ENCODE measurements around the gene HOTAIR.

HOTAIR gene

DNA sequence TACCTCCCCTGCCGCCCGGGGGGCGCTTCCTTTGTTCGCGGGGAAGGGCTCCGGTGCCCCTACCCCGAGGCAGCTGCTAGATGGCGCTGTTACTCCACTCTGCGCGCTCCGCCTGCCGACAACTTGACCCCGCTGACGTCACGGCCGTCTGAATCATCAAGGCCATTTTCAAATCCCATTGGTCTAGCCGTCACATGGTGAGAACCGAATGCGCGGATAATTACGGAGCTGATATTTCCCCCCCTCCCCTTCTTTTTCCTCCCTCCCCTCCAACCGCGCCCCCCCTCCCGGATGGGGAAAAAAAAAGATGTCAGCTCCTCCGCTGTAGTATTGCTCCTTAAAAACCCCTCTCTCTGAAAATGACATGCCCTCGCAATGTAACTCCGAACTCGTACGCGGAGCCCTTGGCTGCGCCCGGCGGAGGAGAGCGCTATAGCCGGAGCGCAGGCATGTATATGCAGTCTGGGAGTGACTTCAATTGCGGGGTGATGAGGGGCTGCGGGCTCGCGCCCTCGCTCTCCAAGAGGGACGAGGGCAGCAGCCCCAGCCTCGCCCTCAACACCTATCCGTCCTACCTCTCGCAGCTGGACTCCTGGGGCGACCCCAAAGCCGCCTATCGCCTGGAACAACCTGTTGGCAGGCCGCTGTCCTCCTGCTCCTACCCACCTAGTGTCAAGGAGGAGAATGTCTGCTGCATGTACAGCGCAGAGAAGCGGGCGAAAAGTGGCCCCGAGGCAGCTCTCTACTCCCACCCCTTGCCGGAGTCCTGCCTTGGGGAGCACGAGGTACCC, 10.3 kb upstream of the HOTAIR start, which contains the start of gene HOXC10:
HOXC10 (plus strand) TSS at position 246 of the 791 bp plus-strand sequence; CDS start at position 360, 114 bp downstream.
- peak; percentile 73 for DNase-seq

DNA sequence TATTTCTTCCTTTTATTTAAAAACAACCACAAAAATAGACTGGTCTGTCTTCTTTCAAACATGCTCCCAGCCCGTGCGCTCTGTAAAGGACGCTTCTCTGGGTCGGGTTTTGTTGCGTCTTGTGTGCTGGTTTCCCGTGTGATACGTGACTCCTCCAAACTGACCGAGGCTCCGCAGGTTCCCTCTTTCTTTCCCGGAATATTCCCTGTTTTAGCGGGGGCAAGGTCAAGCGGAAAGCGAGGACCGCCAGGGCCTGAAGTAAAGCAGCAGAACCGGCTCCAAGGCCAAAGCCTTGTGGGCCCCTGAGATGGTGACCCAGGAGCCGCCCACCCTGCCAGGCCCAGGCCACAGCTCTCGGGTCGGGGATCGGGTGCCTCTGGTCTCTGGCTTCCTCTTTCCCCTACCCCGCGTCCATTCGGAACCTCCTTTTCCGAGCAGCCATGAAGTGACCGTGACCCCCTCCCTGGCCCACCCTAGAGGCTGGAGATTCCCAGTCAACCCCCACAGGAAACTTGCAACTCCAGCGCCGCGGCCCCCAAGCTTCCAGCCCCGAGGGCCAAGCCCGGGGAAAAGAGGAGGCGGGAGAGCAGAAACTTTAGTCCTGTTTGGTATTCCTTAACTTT, 9.3 kb upstream of the HOTAIR start:
- no peak for DNase-seq

DNA sequence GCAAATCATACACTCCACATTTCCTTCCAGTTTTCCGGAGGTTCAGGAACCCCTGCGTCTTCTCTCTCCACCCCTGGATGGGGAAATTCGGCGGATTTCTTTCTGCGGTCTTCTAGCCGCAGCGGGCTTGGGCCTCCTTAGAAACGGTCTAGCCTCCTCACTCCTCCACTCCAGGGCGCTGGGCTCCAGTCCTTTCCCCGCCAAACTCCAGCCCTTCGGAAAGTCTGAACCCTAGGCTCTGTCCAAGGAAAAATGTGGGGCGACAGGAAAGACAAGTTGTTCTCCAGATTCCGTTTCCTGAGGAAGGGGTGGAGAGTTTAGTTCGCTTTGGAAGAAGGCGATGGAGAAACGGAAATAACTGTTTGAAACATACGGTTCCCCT, 8.8 kb upstream of the HOTAIR start:
- DNase-seq = no peak

DNA sequence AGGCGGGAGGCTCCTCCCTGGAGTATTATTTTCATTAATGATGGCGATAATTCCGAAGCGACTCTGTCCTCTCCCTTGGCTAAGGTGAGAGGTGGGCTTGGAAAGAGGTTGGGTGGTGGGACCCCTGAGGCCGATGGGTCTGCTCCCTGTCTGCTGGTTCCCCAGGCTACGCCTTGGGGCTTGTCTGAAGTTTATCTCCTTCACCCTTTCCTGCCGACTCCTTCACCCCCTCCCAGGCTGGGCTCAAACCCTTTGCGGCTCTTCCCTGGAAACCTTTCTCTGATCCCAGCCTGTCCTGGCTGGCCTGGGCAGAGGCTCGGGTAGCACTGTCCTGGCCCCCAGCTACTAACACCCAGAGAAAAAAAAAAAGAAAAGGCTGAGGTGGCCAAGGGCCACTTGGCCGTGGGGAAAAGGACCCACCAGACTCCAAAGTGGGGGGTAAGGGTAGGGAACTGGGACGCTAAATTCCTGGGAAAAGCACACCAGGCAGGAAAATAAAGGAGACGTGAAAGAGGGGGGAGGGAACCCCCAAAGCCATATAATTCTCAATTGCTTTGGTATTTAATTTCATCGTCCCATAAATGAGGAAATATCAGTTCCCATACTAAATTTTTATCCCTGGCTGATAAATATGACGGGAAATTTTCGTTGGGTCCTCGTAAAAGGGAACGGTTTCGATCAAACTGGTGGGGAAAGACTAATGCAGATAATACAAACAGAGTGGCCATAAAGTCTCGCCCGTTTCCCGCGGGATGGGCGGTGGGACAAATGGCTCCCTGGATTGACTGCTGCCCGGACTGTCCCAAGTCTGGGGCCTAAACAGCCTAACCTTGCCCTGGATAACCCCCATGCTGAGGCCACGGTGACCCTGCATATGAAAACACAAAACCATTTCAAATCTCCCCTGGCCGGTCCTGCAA, 8.2 kb upstream of the HOTAIR start:
- no peak for DNase-seq

DNA sequence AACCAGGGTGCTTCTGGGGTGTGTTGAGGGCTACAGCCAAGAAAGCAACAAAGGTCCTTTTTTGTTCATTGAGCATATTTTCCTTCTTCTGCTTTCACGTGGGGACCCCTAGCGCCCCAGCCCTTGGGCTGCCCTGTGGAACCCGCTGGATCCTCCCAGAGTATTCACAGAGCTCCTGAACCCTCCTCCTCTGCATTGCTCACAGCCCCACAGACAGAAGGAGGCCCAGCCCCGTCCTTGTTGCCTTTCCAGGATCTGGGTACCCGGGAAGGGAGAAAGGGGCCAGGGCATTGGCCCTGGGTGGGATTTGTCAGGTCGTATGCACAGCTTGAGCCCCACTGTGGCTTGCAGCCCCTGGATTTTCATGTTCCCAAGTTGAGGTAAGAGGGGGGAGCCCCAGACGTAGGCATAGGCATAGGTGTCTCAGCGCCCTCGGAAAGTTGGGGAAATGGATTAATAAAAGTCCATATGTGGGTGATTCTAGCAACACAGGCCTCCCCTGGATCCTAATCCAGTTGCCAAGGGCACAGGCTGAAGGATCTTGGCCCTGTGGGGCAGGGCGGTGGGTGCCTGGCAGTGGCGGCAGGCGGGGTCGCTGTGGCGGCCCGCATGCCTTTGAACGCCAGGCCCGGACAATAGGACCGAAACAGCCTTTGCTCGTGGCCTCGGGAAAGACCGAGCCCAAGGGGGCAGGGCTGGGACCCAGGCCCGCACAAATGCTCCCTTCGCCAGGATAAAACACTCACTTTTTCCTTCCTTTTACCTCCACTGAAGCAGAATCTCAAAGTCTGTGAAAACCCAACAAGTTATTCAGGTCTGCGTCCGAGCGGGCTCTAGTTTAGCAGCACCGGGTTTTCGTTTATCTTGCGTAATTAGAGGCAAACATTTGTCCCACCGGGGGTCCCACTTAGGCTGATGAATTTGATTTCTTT, 7.1 kb upstream of the HOTAIR start:
- no peak for DNase-seq

DNA sequence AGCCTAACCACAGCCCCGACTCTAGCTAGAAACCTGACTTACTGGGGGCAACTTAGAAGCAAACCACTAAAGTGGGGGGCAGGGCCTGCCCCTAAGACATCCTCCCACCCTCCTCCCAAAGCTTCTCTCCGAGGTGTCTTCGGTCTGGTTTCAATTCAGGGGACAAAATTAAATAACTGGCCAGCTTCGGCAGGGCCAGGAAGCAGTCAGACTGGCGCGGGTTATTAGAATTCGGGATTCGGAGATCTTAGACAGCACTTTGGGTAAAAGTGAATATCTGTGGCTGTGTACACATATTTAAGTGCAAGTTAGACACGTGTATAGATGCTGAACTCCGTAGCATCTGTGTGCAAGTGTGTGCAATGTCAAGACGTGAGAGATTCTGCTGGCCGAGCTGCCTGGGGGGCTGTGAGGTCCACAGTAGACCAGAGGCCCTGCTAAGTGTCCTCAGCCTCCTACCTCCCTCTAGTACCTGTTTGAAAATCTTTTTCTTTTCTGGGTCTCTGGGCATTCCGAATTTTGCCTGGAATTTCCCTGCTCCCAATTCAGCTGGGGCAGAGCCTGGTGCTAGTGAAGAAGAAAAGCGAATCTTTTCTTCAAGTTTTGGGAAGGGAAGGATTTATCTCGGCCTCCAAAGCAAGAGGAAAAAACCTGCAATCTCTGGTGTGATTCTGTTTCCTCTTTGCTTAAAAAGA, 6.2 kb upstream of the HOTAIR start:
- DNase-seq = no peak

DNA sequence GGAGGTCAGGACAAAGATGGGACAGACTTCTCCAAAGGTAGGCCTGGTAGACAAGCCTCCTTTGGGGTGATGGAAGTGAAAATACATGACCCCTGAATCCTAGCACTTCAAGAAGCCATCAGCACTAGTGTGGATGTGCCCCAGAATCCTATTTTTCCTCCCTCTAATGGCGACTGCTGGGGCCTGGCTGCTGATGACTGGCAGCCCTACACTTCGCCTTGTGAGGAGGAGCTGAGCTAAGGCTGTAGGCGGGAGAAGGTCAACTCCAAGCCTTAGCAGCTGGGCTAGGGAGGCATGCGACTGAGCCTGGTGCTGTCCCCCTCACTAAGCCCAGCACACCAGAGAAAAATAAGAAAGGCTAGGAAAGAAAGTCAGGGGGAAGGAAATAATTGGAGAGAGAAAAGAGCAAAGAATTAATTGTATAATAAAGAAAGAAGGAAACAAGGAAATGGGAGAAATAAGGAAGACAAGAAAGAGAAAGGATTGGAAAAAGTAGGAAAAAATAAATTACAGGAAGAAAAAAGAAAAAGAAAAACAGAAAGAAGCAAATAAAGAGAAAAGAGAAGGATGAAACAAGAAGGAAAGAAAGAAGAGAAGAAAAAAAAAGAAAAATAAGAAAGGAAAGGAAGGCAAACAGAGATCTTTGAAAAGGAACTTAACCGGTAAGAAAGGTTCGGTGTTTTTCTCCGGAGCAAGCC, 5.5 kb upstream of the HOTAIR start:
- no peak for DNase-seq

DNA sequence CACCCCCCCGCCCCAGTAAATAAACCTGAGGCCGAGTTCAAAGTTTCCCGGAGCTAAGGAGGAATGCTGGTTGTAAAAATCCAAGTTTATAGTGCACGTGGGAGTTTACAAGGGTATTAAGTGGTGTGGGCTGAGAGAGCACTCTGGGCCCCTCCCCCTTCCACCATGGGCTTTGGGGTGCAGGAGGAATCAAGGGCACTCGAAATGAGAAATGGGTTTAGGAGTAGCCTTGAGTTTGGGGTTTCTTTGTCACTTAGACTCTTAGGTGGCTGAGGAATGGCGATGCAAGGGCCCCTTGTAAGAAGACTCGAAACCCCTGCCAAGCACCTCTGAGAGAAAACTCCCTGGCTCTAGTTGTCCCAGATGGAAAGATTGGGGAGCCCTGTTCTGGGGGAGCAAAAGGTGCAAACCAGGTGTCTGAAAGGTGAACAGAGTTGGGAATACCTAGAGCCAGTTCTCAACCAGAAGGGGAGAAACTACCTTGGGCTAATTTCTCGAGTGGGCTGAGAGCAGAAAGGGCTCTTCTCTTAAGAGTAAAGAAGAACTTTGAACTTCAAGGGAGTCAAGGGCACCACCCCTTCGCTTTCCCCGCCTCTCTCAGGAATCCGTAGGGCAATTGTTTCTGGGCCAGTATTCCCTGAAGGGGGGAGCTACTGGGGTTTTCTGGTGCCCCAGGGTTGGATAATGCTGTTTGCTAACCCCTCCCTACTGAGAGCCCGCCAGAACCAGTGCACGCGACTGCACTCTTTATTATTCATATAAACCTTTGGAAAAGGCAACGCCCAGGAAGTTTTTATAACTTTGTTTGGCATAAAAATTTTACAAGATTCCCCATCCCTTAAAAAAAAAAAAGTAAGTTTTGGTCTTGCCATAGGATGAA, 4.0 kb upstream of the HOTAIR start:
- DNase-seq = no peak

DNA sequence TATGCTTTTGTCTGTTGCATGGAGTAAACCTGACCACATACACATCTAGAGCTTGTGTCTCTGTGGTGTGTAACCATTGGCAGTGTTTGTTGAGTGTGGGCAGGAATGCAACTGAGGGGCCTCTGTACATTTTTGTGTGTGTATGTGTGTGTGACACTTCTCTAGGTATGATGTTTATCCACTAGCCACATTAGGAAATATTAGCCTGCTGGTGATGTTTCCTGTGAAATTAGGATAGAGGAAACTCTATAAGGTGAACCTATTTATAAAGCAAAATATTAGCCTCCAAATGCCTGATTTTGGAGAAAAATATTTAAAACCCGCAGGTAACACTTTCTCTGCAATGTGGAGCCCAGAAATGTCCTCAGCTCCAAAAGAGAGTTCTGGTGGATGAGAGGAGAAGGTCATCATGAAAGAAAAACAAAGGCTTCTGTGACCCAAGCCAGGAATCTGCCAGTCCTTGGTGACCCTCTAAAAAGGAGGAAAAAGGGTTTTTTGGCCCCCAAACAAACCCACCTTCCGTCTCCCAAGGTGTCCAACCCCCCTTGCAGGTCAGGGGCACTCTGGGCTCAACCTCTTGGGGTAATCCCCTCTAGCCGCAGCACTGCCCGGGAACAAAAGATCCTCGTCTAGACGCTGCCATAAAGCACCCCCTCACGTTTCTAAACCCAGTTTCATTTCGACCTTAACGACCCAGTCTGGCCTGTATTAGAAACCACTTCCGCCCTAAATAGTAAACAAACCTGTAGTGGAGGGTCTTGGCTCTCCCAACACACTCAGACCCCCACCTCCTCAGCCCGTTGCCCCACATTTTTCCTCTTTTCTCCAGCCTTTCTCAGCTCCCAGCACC, 3.1 kb upstream of the HOTAIR start:
- no peak for DNase-seq

DNA sequence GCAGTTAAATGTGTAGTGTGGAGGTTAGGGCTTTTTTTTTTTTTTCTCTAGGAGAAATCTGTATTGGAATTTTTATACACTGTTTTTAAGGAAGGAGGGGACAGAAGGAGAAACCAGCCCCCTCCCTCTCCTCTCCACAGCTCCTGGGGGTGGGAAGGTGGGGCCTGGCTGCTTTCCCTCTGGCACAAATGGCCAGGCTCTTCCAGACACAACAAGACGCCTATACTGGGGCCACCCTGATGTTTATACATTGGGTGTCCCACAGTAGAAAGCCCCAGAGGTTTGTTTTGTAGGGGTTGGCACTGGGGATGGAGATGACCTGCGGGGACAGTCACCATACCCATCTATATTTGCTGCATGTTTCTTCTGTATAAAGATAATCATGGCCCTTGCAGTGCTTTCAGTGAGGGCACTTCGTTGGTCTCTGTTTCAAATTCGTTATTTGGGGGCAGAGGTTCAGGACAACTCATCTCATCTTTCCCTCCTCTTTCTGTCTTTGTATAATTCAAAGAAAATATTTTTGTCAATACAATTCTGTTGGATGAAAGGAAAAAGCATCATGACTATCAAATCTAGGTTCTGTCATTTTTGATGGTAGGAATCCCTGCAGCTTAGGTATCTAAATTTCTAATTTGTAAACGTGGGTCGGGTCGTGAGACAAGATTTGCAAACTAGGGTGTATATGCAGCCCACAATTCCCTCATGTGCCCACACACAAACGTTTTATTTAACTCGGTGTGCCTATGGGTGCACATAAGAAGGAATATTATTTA, 2.3 kb upstream of the HOTAIR start:
- no peak for DNase-seq

DNA sequence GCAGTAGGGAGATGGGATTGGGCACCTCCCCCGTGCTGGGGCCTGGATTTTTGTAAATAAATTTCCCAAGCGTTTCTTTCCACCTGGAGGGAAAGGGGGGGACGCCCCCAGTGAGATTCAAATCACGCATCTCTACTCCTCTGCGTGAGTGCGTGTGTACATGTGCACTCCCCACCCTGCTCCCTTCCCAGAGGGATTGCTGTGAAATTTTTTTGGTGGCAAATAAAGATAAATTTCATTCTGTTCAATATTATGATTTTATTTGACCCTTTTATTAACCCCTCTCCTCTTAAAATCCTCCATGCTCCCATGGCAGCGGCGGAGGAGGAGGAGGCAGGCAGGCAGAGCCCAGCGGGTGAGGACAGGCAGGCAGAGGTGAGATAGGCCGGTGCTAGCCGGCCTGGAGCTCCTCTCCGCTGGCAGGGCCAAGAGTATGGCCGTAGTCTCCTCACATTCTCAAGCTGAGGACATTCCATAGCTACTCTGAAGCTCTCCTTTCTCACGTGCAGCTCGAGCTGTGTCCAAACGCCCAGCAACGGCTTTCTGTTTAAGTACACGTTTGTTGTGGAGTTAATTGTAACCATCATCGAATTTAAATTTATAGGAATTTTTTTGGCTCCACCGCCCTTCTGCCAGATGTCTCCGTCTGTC, 1.5 kb upstream of the HOTAIR start:
- DNase-seq = no peak

DNA sequence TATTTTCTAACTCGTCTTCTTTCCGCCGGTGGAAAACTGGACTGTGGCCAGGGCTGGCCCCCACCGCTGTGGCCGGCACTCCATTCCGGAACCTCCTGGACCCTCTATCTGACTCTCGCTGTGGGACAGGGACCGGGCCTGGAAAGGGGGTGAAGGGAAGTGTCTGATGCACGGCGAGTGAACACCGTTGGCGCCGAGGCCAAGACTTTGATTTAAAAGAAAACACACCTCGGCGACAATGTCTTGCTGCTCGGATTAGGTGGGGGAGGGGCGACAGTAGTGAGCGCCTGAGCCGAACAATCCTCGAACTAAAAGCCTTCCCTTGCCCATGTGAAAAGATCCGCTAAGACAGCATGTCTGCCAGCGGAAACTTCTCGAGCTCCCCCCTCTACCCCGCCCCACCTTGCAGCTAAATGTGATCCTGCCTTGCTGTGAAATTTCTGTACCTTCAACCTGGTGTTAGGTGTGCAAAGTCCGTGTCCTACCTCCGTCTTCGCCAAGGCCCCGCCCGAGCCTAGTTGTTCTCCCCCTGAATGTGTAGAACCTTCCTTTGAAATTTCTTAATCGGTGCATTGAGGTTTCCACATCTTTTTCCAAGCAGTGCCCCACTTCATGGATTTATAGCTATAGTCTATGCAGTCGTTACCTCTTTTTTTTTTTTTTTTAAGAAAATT, 862 bp upstream of the HOTAIR start:
- no peak for DNase-seq

DNA sequence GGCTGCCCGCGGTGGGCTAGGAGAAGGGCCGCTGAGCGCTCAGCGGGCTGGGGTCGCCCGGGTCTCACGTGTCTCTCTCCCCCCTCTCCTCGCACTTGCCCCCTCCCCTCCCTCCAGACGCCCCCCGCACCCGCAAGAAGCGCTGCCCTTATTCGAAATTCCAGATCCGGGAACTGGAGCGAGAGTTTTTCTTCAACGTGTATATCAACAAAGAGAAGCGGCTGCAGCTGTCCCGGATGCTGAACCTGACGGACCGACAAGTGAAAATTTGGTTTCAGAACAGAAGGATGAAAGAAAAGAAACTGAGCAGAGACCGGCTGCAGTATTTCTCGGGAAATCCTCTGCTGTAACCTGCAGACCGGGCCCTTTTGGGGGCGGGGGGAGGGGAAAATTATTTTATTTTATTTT, 314 bp upstream of the HOTAIR start:
- DNase-seq = no peak

DNA sequence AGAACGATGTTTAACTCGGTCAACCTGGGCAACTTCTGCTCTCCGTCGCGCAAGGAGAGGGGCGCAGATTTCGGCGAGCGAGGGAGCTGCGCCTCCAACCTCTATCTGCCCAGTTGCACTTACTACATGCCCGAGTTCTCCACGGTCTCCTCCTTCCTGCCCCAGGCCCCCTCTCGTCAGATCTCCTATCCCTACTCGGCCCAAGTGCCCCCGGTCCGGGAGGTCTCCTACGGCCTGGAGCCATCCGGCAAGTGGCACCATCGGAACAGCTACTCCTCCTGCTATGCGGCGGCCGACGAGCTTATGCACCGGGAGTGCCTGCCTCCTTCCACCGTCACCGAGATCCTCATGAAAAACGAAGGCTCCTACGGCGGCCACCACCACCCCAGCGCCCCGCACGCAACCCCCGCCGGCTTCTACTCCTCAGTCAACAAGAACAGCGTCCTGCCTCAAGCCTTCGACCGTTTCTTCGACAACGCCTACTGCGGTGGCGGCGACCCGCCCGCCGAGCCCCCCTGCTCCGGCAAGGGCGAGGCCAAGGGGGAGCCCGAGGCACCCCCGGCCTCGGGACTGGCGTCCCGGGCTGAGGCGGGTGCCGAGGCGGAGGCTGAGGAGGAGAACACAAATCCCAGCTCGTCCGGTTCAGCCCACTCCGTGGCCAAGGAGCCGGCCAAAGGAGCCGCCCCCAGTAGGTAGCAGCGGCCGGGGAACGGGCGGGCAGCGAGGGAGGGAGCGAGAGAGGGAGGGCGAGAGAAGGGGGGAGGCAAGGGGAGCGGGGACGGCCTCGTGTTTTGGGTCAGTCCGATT, 1.3 kb downstream of the HOTAIR start:
- DNase-seq = no peak

DNA sequence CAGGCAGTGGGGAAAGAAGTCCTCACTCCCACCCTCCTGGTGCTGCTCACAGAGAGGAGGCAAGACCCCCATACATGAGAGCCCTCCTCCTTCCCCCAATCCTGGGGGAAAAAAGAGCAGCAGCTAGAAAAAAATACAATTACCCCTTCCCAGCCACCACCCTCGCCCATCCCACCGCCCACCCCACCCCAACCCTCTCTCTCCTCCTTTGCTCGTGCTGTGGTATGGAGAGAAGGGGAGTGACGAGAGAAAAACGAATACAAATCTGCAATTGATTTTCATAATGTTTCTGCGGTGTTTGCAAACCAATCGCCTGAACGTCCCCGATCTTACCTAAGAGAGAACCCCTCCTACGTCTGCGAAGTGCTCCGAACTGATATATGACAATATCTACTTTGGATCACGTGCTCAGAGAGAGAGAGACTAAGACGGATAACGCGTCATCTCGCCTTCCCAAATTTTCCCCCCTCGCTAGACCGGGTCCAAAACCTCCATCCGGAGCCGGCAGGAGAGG, 2.0 kb downstream of the HOTAIR start, which contains the start of gene HOXC11:
HOXC11 (plus strand) TSS at position 405 of the 514 bp plus-strand sequence. CDS start 116 bp downstream, outside the sequence.
- no peak for DNase-seq

All from activated T-cell treated with anti-CD3 and anti-CD28 coated beads, Interleukin-2, amount 50 U/mL, for 1 hour (primary cell).